K562 (cell line): ENCODE results near the gene HMCES. TPM values are rescaled to one million over a fixed set of nuclear protein-coding genes. Genes with fewer than 3 reads are reported as not detected.

Source experiments
- E2F6 ChIP-seq, 2 experiments: IDR thresholded peaks; 2 replicates each; pipeline ENCODE4 v1.6.1; 2011; ENCODE audit warnings: borderline replicate concordance in 1 of 2, control low read depth in 1 of 2, low read depth in 1 of 2, low read length in 1 of 2, mild to moderate bottlenecking in 1 of 2, mixed read lengths in 1 of 2, moderate library complexity in 1 of 2; ENCODE audit not compliant: insufficient read depth in 1 of 2, insufficient read length in 1 of 2, poor library complexity in 1 of 2, severe bottlenecking in 1 of 2; ENCODE audit errors: extremely low read depth in 1 of 2
- EP300 ChIP-seq: IDR thresholded peaks from 2 replicates; pipeline ENCODE4 v1.6.1; 2012; ENCODE audit warnings: low read length, improper control_type of control experiment
- FIP1L1 ChIP-seq: fragments of 200-400 bp; formaldehyde crosslinking; IDR thresholded peaks from 2 replicates; pipeline ENCODE4 v1.6.1; 2018; ENCODE audit warnings: mild to moderate bottlenecking, low read depth, low read length; ENCODE audit not compliant: poor library complexity, severe bottlenecking
- MTA2 ChIP-seq: fragments of 450-650 bp; IDR thresholded peaks from 2 replicates; pipeline ENCODE4 v1.6.1; 2016; ENCODE audit warnings: low read depth
- NFE2L1 ChIP-seq: fragments of 450-650 bp; IDR thresholded peaks from 2 replicates; pipeline ENCODE4 v1.6.1; 2016; ENCODE audit warnings: missing genetic modification characterization, low read depth, mild to moderate bottlenecking, missing compliant biosample characterization, moderate library complexity, borderline replicate concordance
- PHF8 ChIP-seq: fragments of 200-600 bp; sonication (generic); IDR thresholded peaks from 2 replicates; pipeline ENCODE4 v1.6.1; 2012; ENCODE audit warnings: mixed run types, mild to moderate bottlenecking, inconsistent platforms, low read length, moderate library complexity, borderline replicate concordance
- POLR2A ChIP-seq: fragments of 450-650 bp; conservative IDR thresholded peaks from 2 replicates; pipeline ENCODE4 v1.6.1; 2016
- PRPF4 ChIP-seq: fragments of 200-400 bp; formaldehyde crosslinking; IDR thresholded peaks from one replicate; pipeline ENCODE4 v1.6.1; 2017; ENCODE audit warnings: low read length, low read depth, mild to moderate bottlenecking; ENCODE audit not compliant: insufficient read depth, poor library complexity, severe bottlenecking
- RNF2 ChIP-seq: sonication (generic); IDR thresholded peaks from 2 replicates; pipeline ENCODE4 v1.6.1; 2016
- SAFB2 ChIP-seq: fragments of 200-400 bp; formaldehyde crosslinking; IDR thresholded peaks from 2 replicates; pipeline ENCODE4 v1.6.1; 2018; ENCODE audit warnings: borderline replicate concordance, low read length, low read depth, moderate library complexity; ENCODE audit not compliant: severe bottlenecking
- ZNF274 ChIP-seq: IDR thresholded peaks from 2 replicates; pipeline ENCODE4 v1.6.1; 2011; ENCODE audit warnings: low read depth, mild to moderate bottlenecking, low read length, moderate library complexity, borderline replicate concordance
- ZNF282 ChIP-seq: sonication (generic); formaldehyde crosslinking; IDR thresholded peaks from 2 replicates; pipeline ENCODE4 v1.8.1; 2023; ENCODE audit warnings: missing genetic modification reagents
- ZNF551 ChIP-seq: fragments of 250-450 bp; sonication (Bioruptor Pico); IDR thresholded peaks from 2 replicates; pipeline ENCODE4 v1.5.0; 2021; ENCODE audit warnings: mild to moderate bottlenecking, moderate library complexity
- ZSCAN29 ChIP-seq: fragments of 450-650 bp; IDR thresholded peaks from 2 replicates; pipeline ENCODE4 v1.6.1; 2017
- ZSCAN32 ChIP-seq: fragments of 450-650 bp; formaldehyde crosslinking; IDR thresholded peaks from 2 replicates; pipeline ENCODE4 v1.4.0; 2020; ENCODE audit warnings: mild to moderate bottlenecking, moderate library complexity
- polyA plus RNA-seq, 8 experiments: library from polyadenylated mRNA; depleted of rRNA in 4 of 8; stranded (reverse) in 5 of 8; unstranded in 3 of 8; fragments of >200 nt; fragmentation: Nextera tagmentation in 2 of 8; fragmentation: Illumina TruSeq in 1 of 8; extraction: Ambion mirVana in 2 of 8; extraction: Trizol in 1 of 8; gene quantifications; 2 replicates each; pipeline versions ENCODE4 v1.2.1 to v1.2.3, GENCODE V29; 2011 to 2014; ENCODE audit warnings: inconsistent platforms in 1 of 8, missing spikeins in 1 of 8
- total RNA-seq, 7 experiments: library from RNA; depleted of rRNA in 6 of 7; stranded (reverse); fragments of >200 nt in 6 of 7; fragmentation: Illumina TruSeq in 2 of 7; extraction: Trizol in 2 of 7; gene quantifications; 2 replicates each; pipeline versions ENCODE4 v1.2.1 to v1.2.3, GENCODE V29; 2011 to 2021; ENCODE audit warnings: low replicate concordance in 1 of 7
- TF ChIP-seq, protein P1 (sequence below): fragments of 450-650 bp; IDR thresholded peaks from 2 replicates; pipeline ENCODE4 v1.6.1; 2016; ENCODE audit warnings: borderline replicate concordance
- TF ChIP-seq, protein P2 (sequence below): sonication (generic); formaldehyde crosslinking; IDR thresholded peaks from 2 replicates; pipeline ENCODE4 v1.8.0; 2022; ENCODE audit warnings: mild to moderate bottlenecking, missing genetic modification reagents

The HMCES gene
- total and polyA plus RNA-seq, 9 of the 15 experiments (the other 6 are each of a cell fraction or from before 2014, with no cell fraction given): 18.8 to 45.3 (median 24.8) TPM

DNA sequence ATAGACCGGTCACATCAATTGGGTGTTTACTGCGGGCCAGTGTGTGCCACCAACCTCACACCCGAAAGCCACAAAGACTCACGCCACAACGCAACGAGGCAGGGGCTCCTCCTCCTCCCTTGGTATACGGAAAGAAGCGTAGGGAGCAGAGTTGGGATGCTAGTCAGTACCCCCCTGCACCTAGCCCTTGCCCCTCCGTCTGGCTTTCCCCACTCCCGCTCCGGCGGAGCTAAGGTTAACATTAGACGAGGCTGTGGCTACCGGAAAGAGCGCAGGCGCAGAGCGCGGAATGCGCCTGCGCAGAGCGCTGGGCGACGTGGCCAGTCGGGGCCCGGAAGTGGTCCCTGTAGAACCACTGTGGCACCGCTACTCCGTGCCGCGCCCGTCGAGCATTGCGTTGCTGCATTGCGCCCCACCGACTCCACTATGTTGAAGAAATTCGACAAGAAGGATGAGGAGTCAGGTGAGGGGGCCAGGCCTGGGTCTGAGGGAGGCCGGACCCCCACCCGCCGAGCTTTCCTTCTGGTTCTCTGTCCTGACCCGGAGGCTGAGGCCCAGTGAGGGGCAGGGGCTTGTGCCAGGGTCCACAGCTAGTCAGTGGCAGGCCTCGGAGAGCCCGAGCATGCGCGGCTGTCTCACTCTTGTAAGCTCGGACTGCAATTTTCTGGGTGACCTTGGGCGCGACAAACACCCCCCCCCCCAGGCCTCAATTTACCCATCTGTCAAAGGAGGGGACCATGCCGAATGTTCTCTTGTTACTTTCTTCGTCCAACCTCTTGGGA is 29.2 kb upstream of the HMCES start, which contains the start of gene COPG1 (continued):
- TF ChIP-seq E2F6 (IDR thresholded peaks at IDR 0.05; ENCODE audit: borderline replicate concordance in 1 of 2, extremely low read depth in 1 of 2, insufficient read depth in 1 of 2, insufficient read length in 1 of 2, low read depth in 1 of 2, low read length in 1 of 2, poor library complexity in 1 of 2, severe bottlenecking in 1 of 2) (peak in 1 of 2 experiments; percentile 12), ZNF551 (CRISPR knock-in tag) (no peak), ZNF282 (CRISPR knock-in tag) (no peak), FIP1L1 (no peak), PRPF4 (no peak), MTA2 (no peak), RNF2 (no peak), ZNF274 (no peak), ZSCAN32 (CRISPR knock-in tag) (no peak), EP300 (peak; percentile 13; the same call in 1 of the 2 replicates), ZSCAN29 (no peak), POLR2A (peak; percentile 92), PHF8 (peak; percentile 93), SAFB2 (no peak), NFE2L1 (tag) (no peak)
- TF ChIP-seq, protein P1, sequence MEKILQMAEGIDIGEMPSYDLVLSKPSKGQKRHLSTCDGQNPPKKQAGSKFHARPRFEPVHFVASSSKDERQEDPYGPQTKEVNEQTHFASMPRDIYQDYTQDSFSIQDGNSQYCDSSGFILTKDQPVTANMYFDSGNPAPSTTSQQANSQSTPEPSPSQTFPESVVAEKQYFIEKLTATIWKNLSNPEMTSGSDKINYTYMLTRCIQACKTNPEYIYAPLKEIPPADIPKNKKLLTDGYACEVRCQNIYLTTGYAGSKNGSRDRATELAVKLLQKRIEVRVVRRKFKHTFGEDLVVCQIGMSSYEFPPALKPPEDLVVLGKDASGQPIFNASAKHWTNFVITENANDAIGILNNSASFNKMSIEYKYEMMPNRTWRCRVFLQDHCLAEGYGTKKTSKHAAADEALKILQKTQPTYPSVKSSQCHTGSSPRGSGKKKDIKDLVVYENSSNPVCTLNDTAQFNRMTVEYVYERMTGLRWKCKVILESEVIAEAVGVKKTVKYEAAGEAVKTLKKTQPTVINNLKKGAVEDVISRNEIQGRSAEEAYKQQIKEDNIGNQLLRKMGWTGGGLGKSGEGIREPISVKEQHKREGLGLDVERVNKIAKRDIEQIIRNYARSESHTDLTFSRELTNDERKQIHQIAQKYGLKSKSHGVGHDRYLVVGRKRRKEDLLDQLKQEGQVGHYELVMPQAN: no peak
- TF ChIP-seq, protein P2, sequence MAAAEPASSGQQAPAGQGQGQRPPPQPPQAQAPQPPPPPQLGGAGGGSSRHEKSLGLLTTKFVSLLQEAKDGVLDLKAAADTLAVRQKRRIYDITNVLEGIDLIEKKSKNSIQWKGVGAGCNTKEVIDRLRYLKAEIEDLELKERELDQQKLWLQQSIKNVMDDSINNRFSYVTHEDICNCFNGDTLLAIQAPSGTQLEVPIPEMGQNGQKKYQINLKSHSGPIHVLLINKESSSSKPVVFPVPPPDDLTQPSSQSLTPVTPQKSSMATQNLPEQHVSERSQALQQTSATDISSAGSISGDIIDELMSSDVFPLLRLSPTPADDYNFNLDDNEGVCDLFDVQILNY (CRISPR knock-in tag): no peak
